VCaP (cell line): ENCODE data around the gene SCGB2A2.

ENCODE experiments used
- H3K27ac ChIP-seq: fragments of 450-650 bp; 2 replicates; pipeline ENCODE4 v1.5.1; 2017
- CTCF ChIP-seq: fragments of 450-650 bp; conservative IDR thresholded peaks from 2 replicates; pipeline ENCODE4 v1.5.1; 2017; ENCODE audit warnings: mild to moderate bottlenecking, moderate library complexity

The SCGB2A2 gene

GRCh38 chr11:62264004-62264403 lies 6.0 kb upstream of the SCGB2A2 start:
- no peak for TF ChIP-seq CTCF
- no peak overlapping the region for H3K27ac ChIP-seq

- no peak overlapping the region for H3K27ac ChIP-seq
- TF ChIP-seq CTCF, result no peak
Measured at GRCh38 chr11:62266558-62266957, 3.4 kb upstream of the SCGB2A2 start.

- TF ChIP-seq CTCF, result no peak
- no peak overlapping the region for H3K27ac ChIP-seq
Measured at GRCh38 chr11:62267050-62267449, 2.9 kb upstream of the SCGB2A2 start.

GRCh38 chr11:62267576-62267975 lies 2.4 kb upstream of the SCGB2A2 start:
- H3K27ac ChIP-seq, result no peak overlapping the region
- TF ChIP-seq CTCF, result no peak

GRCh38 chr11:62273284-62273683 lies 3.3 kb downstream of the SCGB2A2 start:
- no peak overlapping the region for H3K27ac ChIP-seq
- TF ChIP-seq CTCF, result no peak

- TF ChIP-seq CTCF, result no peak
- H3K27ac ChIP-seq, result no peak overlapping the region
Measured at GRCh38 chr11:62273789-62274275, 3.9 kb downstream of the SCGB2A2 start.

GRCh38 chr11:62280452-62280851 lies 10.5 kb downstream of the SCGB2A2 start:
- no peak for TF ChIP-seq CTCF
- H3K27ac ChIP-seq, result no peak overlapping the region

GRCh38 chr11:62295504-62295903 lies 25.5 kb downstream of the SCGB2A2 start:
- no peak overlapping the region for H3K27ac ChIP-seq
- TF ChIP-seq CTCF, result no peak
